Measurements from ENCODE around the gene CDH4. TPM values are rescaled to one million over a fixed set of nuclear protein-coding genes. Genes with fewer than 3 reads are reported as not detected.

CDH4 gene
- total RNA-seq, 1 experiment from 2014 or later: not detected

DNA sequence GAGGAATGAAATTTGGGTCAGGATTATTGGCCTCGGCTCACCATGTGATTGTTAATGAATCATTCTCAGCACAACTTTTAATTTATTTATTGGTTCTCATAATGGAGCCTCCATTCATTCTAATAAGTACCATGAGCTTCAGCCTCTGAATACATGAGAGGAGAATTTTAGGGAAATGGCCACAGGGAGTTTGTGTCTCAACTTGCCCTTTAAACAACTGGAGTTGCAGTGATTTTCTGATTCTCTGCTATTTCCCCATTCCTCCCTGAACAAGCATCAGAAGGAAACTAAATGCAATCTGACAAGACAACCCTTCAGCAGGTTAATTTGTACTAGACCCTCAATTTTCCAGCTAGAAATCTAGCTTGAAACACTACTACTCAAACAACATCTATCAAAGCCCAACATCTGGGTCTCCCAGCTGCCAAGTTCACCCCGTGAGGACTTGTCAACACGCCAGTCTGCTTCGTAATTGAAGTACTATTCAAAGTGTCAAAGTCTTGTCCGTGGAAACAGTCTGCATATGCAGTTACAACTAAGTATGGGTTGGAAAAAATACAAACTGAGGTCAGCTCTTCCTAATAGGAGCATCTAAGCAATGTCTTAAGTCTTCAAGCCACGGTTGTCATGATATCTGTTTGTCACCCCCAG, 235.4 kb downstream of the CDH4 start:
- in situ Hi-C loops (cut with HindIII; ENCODE audit: low pct_unique_long_range_greater_than_20kb, low sequenced_read_pairs): no loop called here
- CTCF ChIA-PET: no interaction called here

GRCh38 chr20:61487997-61488371, 235.9 kb downstream of the CDH4 start:
- no peaks in the 10 kb centered on the region for H3K9me3 ChIP-seq (ENCODE audit: control insufficient read depth, insufficient read depth, low read depth, low read length)
- DNase-seq (ENCODE audit: low read depth, low spot score): no peak
- no peak for TF ChIP-seq SIN3A (IDR thresholded peaks at IDR 0.05; ENCODE audit: borderline replicate concordance, insufficient read depth, low read depth, low read length)
- TF ChIP-seq, protein P1, sequence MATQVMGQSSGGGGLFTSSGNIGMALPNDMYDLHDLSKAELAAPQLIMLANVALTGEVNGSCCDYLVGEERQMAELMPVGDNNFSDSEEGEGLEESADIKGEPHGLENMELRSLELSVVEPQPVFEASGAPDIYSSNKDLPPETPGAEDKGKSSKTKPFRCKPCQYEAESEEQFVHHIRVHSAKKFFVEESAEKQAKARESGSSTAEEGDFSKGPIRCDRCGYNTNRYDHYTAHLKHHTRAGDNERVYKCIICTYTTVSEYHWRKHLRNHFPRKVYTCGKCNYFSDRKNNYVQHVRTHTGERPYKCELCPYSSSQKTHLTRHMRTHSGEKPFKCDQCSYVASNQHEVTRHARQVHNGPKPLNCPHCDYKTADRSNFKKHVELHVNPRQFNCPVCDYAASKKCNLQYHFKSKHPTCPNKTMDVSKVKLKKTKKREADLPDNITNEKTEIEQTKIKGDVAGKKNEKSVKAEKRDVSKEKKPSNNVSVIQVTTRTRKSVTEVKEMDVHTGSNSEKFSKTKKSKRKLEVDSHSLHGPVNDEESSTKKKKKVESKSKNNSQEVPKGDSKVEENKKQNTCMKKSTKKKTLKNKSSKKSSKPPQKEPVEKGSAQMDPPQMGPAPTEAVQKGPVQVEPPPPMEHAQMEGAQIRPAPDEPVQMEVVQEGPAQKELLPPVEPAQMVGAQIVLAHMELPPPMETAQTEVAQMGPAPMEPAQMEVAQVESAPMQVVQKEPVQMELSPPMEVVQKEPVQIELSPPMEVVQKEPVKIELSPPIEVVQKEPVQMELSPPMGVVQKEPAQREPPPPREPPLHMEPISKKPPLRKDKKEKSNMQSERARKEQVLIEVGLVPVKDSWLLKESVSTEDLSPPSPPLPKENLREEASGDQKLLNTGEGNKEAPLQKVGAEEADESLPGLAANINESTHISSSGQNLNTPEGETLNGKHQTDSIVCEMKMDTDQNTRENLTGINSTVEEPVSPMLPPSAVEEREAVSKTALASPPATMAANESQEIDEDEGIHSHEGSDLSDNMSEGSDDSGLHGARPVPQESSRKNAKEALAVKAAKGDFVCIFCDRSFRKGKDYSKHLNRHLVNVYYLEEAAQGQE (IDR thresholded peaks at IDR 0.05; ENCODE audit: insufficient read depth in 1 of 2, low read depth in 2 of 2, low read length in 1 of 2): no peak
- no peak for TF ChIP-seq TCF7L2 (IDR thresholded peaks at IDR 0.05; ENCODE audit: low read depth, low read length)
- intact Hi-C loops (cut with micrococcal nuclease; ENCODE audit: unreplicated experiment) (no loop called here), in situ Hi-C loops (cut with HindIII; ENCODE audit: low pct_unique_long_range_greater_than_20kb, low sequenced_read_pairs) (no loop called here)
- no peaks in the 10 kb centered on the region for H3K36me3 ChIP-seq (ENCODE audit: control insufficient read depth, insufficient read depth, low read length)
- H3K4me3 ChIP-seq (ENCODE audit: low read depth in 2 of 2, low read length in 2 of 2): no peak overlapping the region
- no peak overlapping the region for H3K27ac ChIP-seq (ENCODE audit: low read length)
- H3K4me1 ChIP-seq (ENCODE audit: control insufficient read depth, insufficient read depth, low read length): no peaks in the 10 kb centered on the region
- peaks cover 3% of the 10 kb centered on the region; the same call in 1 of the 2 replicates for H3K27me3 ChIP-seq (ENCODE audit: control insufficient read depth, insufficient read depth, low read length)
- POLR2A ChIA-PET: interaction anchor here (0.5 kb wide), 1 partner anchor 9 kb away, joined by 7 read pairs; no protein-coding TSS in a partner anchor
- CTCF ChIA-PET: no interaction called here
- ATAC-seq: no peak
- BruUV-seq (replicated peaks): no TSS peak

More for the DNA sequence above, 235.4 kb downstream of the CDH4 start:
- no peak for DNase-seq (ENCODE audit: low read depth, low spot score)
- no peaks in the 10 kb centered on the region for H3K36me3 ChIP-seq (ENCODE audit: control insufficient read depth, insufficient read depth, low read length)
- POLR2A ChIA-PET: interaction anchor here (0.5 kb wide), 1 partner anchor 9 kb away, joined by 7 read pairs; no protein-coding TSS in a partner anchor
- H3K4me3 ChIP-seq (ENCODE audit: low read depth in 2 of 2, low read length in 2 of 2): no peak overlapping the region
- no peak for TF ChIP-seq TCF7L2 (IDR thresholded peaks at IDR 0.05; ENCODE audit: low read depth, low read length)
- TF ChIP-seq POLR2AphosphoS5 (IDR thresholded peaks at IDR 0.05; ENCODE audit: low read depth, low read length): no peak
- TF ChIP-seq SIN3A (IDR thresholded peaks at IDR 0.05; ENCODE audit: borderline replicate concordance, insufficient read depth, low read depth, low read length): no peak
- TF ChIP-seq, protein P2, sequence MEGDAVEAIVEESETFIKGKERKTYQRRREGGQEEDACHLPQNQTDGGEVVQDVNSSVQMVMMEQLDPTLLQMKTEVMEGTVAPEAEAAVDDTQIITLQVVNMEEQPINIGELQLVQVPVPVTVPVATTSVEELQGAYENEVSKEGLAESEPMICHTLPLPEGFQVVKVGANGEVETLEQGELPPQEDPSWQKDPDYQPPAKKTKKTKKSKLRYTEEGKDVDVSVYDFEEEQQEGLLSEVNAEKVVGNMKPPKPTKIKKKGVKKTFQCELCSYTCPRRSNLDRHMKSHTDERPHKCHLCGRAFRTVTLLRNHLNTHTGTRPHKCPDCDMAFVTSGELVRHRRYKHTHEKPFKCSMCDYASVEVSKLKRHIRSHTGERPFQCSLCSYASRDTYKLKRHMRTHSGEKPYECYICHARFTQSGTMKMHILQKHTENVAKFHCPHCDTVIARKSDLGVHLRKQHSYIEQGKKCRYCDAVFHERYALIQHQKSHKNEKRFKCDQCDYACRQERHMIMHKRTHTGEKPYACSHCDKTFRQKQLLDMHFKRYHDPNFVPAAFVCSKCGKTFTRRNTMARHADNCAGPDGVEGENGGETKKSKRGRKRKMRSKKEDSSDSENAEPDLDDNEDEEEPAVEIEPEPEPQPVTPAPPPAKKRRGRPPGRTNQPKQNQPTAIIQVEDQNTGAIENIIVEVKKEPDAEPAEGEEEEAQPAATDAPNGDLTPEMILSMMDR (IDR thresholded peaks at IDR 0.05): no peak
- TF ChIP-seq, protein P1 (IDR thresholded peaks at IDR 0.05; ENCODE audit: insufficient read depth in 1 of 2, low read depth in 2 of 2, low read length in 1 of 2): no peak
- BruUV-seq (replicated peaks): no TSS peak
- intact Hi-C loops (cut with micrococcal nuclease; ENCODE audit: unreplicated experiment): no loop called here
- H3K27me3 ChIP-seq (ENCODE audit: control insufficient read depth, insufficient read depth, low read length): peaks cover 3% of the 10 kb centered on the region; the same call in 1 of the 2 replicates
- ATAC-seq: no peak
- no peak overlapping the region for H3K27ac ChIP-seq (ENCODE audit: low read length)
- no peaks in the 10 kb centered on the region for H3K4me1 ChIP-seq (ENCODE audit: control insufficient read depth, insufficient read depth, low read length)
- no peaks in the 10 kb centered on the region for H3K9me3 ChIP-seq (ENCODE audit: control insufficient read depth, insufficient read depth, low read depth, low read length)
